IPS DF 6.9 (cell line): ENCODE results near the gene PIK3CD.
"Not testable (repeated sequence)": the region's sequence is repeated elsewhere in the genome, so short reads cannot be mapped to it uniquely, and the experiment has no call there.

Source experiments
- DNase-seq: peaks from one replicate; pipeline ENCODE4 v3.0.0-alpha.2; 2013; ENCODE audit warnings: low read depth, low spot score
- H3K27ac ChIP-seq: one replicate; pipeline ENCODE4 v1.5.1; 2013; ENCODE audit warnings: low read length, control low read depth
- H3K27me3 ChIP-seq: 2 replicates; pipeline ENCODE4 v1.6.1; 2013; ENCODE audit warnings: mild to moderate bottlenecking, low read length; ENCODE audit not compliant: control insufficient read depth, insufficient read depth
- H3K36me3 ChIP-seq: 2 replicates; pipeline ENCODE4 v1.6.1; 2013; ENCODE audit warnings: low read length; ENCODE audit not compliant: control insufficient read depth, insufficient read depth
- H3K4me1 ChIP-seq: 2 replicates; pipeline ENCODE4 v1.6.1; 2013; ENCODE audit warnings: low read length; ENCODE audit not compliant: control insufficient read depth, insufficient read depth
- H3K4me3 ChIP-seq: 2 replicates; pipeline ENCODE4 v1.5.1; 2013; ENCODE audit warnings: mild to moderate bottlenecking, low read length
- H3K9me3 ChIP-seq: 2 replicates; pipeline ENCODE4 v1.6.1; 2013; ENCODE audit warnings: low read length, inconsistent platforms; ENCODE audit not compliant: control insufficient read depth, insufficient read depth
- WGBS: extraction: QIAGEN DNeasy Blood & Tissue Kit; methylation state at CpG from one replicate; pipeline ENCODE4 v1.1.7; 2013; ENCODE audit warnings: mixed read lengths, missing lambda C conversion rate; ENCODE audit not compliant: insufficient read length, insufficient coverage; 5-methylcytosine and 5-hydroxymethylcytosine counted together

PIK3CD gene

GRCh38 chr1:9672444-9672843, 20.9 kb downstream of the PIK3CD start:
- no CpG with 5 or more reads among the region's 5 CpGs for WGBS
- Histone ChIP-seq H3K36me3 (no peaks in the 10 kb centered on the region), H3K9me3 (no peaks in the 10 kb centered on the region; the same call in 1 of the 2 replicates), H3K27me3 (no peaks in the 10 kb centered on the region), H3K4me1 (no peaks in the 10 kb centered on the region), H3K27ac (no peak overlapping the region), H3K4me3 (no peak overlapping the region)
- no peak for DNase-seq

- Histone ChIP-seq H3K4me1 (no peaks in the 10 kb centered on the region), H3K4me3 (no peak overlapping the region), H3K9me3 (no peaks in the 10 kb centered on the region; the same call in 1 of the 2 replicates), H3K27me3 (no peaks in the 10 kb centered on the region), H3K36me3 (no peaks in the 10 kb centered on the region), H3K27ac (no peak overlapping the region)
- DNase-seq = no peak
- no CpG with 5 or more reads among the region's 3 CpGs for WGBS
Observed at GRCh38 chr1:9675393-9675792, 23.9 kb downstream of the PIK3CD start.

GRCh38 chr1:9676128-9676527, 24.6 kb downstream of the PIK3CD start:
- not testable (repeated sequence) for H3K4me1 ChIP-seq, H3K27me3 ChIP-seq, DNase-seq, H3K9me3 ChIP-seq, H3K4me3 ChIP-seq, H3K36me3 ChIP-seq, H3K27ac ChIP-seq
- WGBS = no CpG with 5 or more reads among the region's 7 CpGs

- Histone ChIP-seq H3K4me1 (no peaks in the 10 kb centered on the region), H3K27me3 (no peaks in the 10 kb centered on the region), H3K36me3 (no peaks in the 10 kb centered on the region; the same call in 1 of the 2 replicates), H3K9me3 (no peaks in the 10 kb centered on the region; the same call in 1 of the 2 replicates), H3K27ac (no peak overlapping the region), H3K4me3 (no peak overlapping the region)
- DNase-seq = no peak
- WGBS = no CpG with 5 or more reads among the region's 10 CpGs
Observed at GRCh38 chr1:9676815-9677393, 25.4 kb downstream of the PIK3CD start.

GRCh38 chr1:9680091-9680490, 28.6 kb downstream of the PIK3CD start:
- H3K27ac ChIP-seq = no peak overlapping the region
- H3K4me3 ChIP-seq = no peak overlapping the region
- no peaks in the 10 kb centered on the region; the same call in 1 of the 2 replicates for H3K36me3 ChIP-seq
- WGBS = no CpG with 5 or more reads among the region's 2 CpGs
- no peaks in the 10 kb centered on the region for H3K4me1 ChIP-seq
- H3K9me3 ChIP-seq = no peaks in the 10 kb centered on the region
- no peaks in the 10 kb centered on the region for H3K27me3 ChIP-seq
- DNase-seq = no peak

GRCh38 chr1:9680828-9681227, 29.3 kb downstream of the PIK3CD start:
- WGBS = no CpG with 5 or more reads among the region's 6 CpGs
- Histone ChIP-seq H3K4me3 (no peak overlapping the region), H3K9me3 (no peaks in the 10 kb centered on the region), H3K4me1 (no peaks in the 10 kb centered on the region), H3K36me3 (no peaks in the 10 kb centered on the region; the same call in 1 of the 2 replicates), H3K27ac (no peak overlapping the region), H3K27me3 (no peaks in the 10 kb centered on the region)
- DNase-seq = no peak

GRCh38 chr1:9684801-9685200, 33.3 kb downstream of the PIK3CD start:
- Histone ChIP-seq H3K27me3 (peaks cover 6% of the 10 kb centered on the region; the same call in 1 of the 2 replicates), H3K4me3 (no peak overlapping the region), H3K4me1 (no peaks in the 10 kb centered on the region), H3K9me3 (no peaks in the 10 kb centered on the region), H3K36me3 (no peaks in the 10 kb centered on the region; the same call in 1 of the 2 replicates), H3K27ac (no peak overlapping the region)
- DNase-seq = no peak
- no CpG with 5 or more reads among the region's 1 CpG for WGBS

GRCh38 chr1:9687120-9687873, 35.8 kb downstream of the PIK3CD start:
- peak overlapping the region; percentile 71; the same call in 1 of the 2 replicates for H3K4me3 ChIP-seq
- no CpG with 5 or more reads among the region's 42 CpGs for WGBS
- H3K27me3 ChIP-seq = peaks cover 6% of the 10 kb centered on the region; the same call in 1 of the 2 replicates
- no peak overlapping the region for H3K27ac ChIP-seq
- no peak for DNase-seq
- no peaks in the 10 kb centered on the region for H3K36me3 ChIP-seq
- 0 out of 2 replicates have a peak, but pooled peaks cover 2% of the 10 kb centered on the region for H3K4me1 ChIP-seq
- H3K9me3 ChIP-seq = no peaks in the 10 kb centered on the region

GRCh38 chr1:9687874-9688582, 36.5 kb downstream of the PIK3CD start:
- no peak for DNase-seq
- WGBS = no CpG with 5 or more reads among the region's 34 CpGs
- H3K9me3 ChIP-seq = no peaks in the 10 kb centered on the region
- H3K27me3 ChIP-seq = peaks cover 6% of the 10 kb centered on the region; the same call in 1 of the 2 replicates
- H3K4me3 ChIP-seq = peak overlapping the region; percentile 25; the same call in 1 of the 2 replicates
- H3K27ac ChIP-seq = no peak overlapping the region
- H3K36me3 ChIP-seq = no peaks in the 10 kb centered on the region
- H3K4me1 ChIP-seq = 0 out of 2 replicates have a peak, but pooled peaks cover 2% of the 10 kb centered on the region

GRCh38 chr1:9688599-9688998, 37.1 kb downstream of the PIK3CD start:
- Histone ChIP-seq H3K4me3 (peak overlapping the region; percentile 62; the same call in 1 of the 2 replicates), H3K27ac (no peak overlapping the region), H3K9me3 (no peaks in the 10 kb centered on the region), H3K4me1 (0 out of 2 replicates have a peak, but pooled peaks cover 2% of the 10 kb centered on the region), H3K36me3 (no peaks in the 10 kb centered on the region), H3K27me3 (peaks cover 6% of the 10 kb centered on the region; the same call in 1 of the 2 replicates)
- DNase-seq = no peak
- WGBS = no CpG with 5 or more reads among the region's 14 CpGs
